GM19438 (cell line): Measurements from ENCODE around the gene BCL2L12.
A peak's percentile ranks its signal among the peaks of the same experiment; 100 is the strongest.

Experiments
- ATAC-seq: cut with Tn5 transposase; IDR thresholded peaks from one replicate; pipeline ENCODE4 v1.9.1; 2021; ENCODE audit warnings: low read depth; ENCODE audit not compliant: unreplicated experiment

Gene BCL2L12

GRCh38 chr19:49662011-49662410 lies 3.7 kb upstream of the BCL2L12 start:
- ATAC-seq, result no peak

- ATAC-seq, result no peak
These were observed 2.5 kb upstream of the BCL2L12 start for GRCh38 chr19:49663224-49663623.

GRCh38 chr19:49664171-49665035 lies 1.3 kb upstream of the BCL2L12 start:
- peak; percentile 43 for ATAC-seq

GRCh38 chr19:49665036-49665350 lies 740 bp upstream of the BCL2L12 start:
- ATAC-seq, result no peak

- ATAC-seq, result no peak
These were observed 349 bp downstream of the BCL2L12 start for GRCh38 chr19:49666120-49666444.

- no peak for ATAC-seq
These were observed 1.7 kb downstream of the BCL2L12 start for GRCh38 chr19:49667473-49667872.

GRCh38 chr19:49669516-49669915 lies 3.8 kb downstream of the BCL2L12 start:
- ATAC-seq, result no peak

- no peak for ATAC-seq
These were observed 6.6 kb downstream of the BCL2L12 start for GRCh38 chr19:49672131-49672919.

GRCh38 chr19:49676136-49676783 lies 10.5 kb downstream of the BCL2L12 start:
- ATAC-seq, result no peak

- ATAC-seq, result peak; percentile 52
These were observed 11.1 kb downstream of the BCL2L12 start for GRCh38 chr19:49676784-49677230.

- no peak for ATAC-seq
These were observed 11.6 kb downstream of the BCL2L12 start, which contains the start of gene PRMT1 for GRCh38 chr19:49677231-49677900. TSS of gene PRMT1 (plus strand) at chr19:49677271. CDS start at chr19:49677281, 10 bp downstream.

GRCh38 chr19:49677901-49678674 lies 12.4 kb downstream of the BCL2L12 start:
- no peak for ATAC-seq

GRCh38 chr19:49678985-49679770 lies 13.4 kb downstream of the BCL2L12 start:
- no peak for ATAC-seq

- no peak for ATAC-seq
These were observed 14.2 kb downstream of the BCL2L12 start for GRCh38 chr19:49679771-49680413.

- no peak for ATAC-seq
These were observed 15.0 kb downstream of the BCL2L12 start for GRCh38 chr19:49680421-49681351.

- ATAC-seq, result no peak
These were observed 16.1 kb downstream of the BCL2L12 start for GRCh38 chr19:49681830-49682229.

GRCh38 chr19:49682274-49682673 lies 16.5 kb downstream of the BCL2L12 start:
- no peak for ATAC-seq

GRCh38 chr19:49683814-49684250 lies 18.1 kb downstream of the BCL2L12 start:
- no peak for ATAC-seq
